ENCODE results near the gene LCT. TPM values are rescaled to one million over a fixed set of nuclear protein-coding genes. Genes with fewer than 3 reads are reported as not detected.

LCT gene
- total and polyA plus RNA-seq, 9 of the 15 experiments (the other 6 are each of a cell fraction or from before 2014, with no cell fraction given) = 0.01 to 0.04 (median 0.03) TPM; not detected in 4

- TF ChIP-seq ERF (CRISPR knock-in tag; IDR thresholded peaks at IDR 0.05) (peak; percentile 81; the same call in 1 of the 2 replicates), ILK (tag; IDR thresholded peaks at IDR 0.05; ENCODE audit: borderline replicate concordance, low read depth) (no peak), MCM3 (IDR thresholded peaks at IDR 0.05) (no peak), MAFG (tag; conservative IDR thresholded peaks at IDR 0.05) (no peak), ZNF717 (CRISPR knock-in tag; IDR thresholded peaks at IDR 0.05) (no peak), PHTF2 (CRISPR knock-in tag; IDR thresholded peaks at IDR 0.05) (no peak), EP300 (IDR thresholded peaks at IDR 0.05; ENCODE audit: low read length) (no peak), HSF4 (CRISPR knock-in tag; IDR thresholded peaks at IDR 0.05; ENCODE audit: borderline replicate concordance) (no peak), GABPB2 (CRISPR knock-in tag; conservative IDR thresholded peaks at IDR 0.05) (no peak), SNIP1 (IDR thresholded peaks at IDR 0.05; ENCODE audit: low read depth) (no peak), SMARCA5 (IDR thresholded peaks at IDR 0.05) (no peak), ZNF583 (CRISPR knock-in tag; IDR thresholded peaks at IDR 0.05) (no peak), BHLHE40 (IDR thresholded peaks at IDR 0.05; ENCODE audit: low read length) (no peak), ATF1 (CRISPR knock-in tag; IDR thresholded peaks at IDR 0.05) (peak; percentile 32; the same call in 1 of the 2 replicates), ATF1 (tag; IDR thresholded peaks at IDR 0.05) (peak; percentile 96), ZNF143 (CRISPR knock-in tag; IDR thresholded peaks at IDR 0.05) (peak; percentile 92), ESRRA (IDR thresholded peaks at IDR 0.05; ENCODE audit: borderline replicate concordance, low read depth) (peak; percentile 45; the same call in 1 of the 2 replicates), ZNF134 (CRISPR knock-in tag; conservative IDR thresholded peaks at IDR 0.05) (no peak), SRSF7 (optimal IDR thresholded peaks at IDR 0.05; ENCODE audit: low read depth, low read length) (no peak), RFX7 (CRISPR knock-in tag; IDR thresholded peaks at IDR 0.05) (no peak), NR1H2 (CRISPR knock-in tag; IDR thresholded peaks at IDR 0.05) (no peak), NEUROD1 (IDR thresholded peaks at IDR 0.05; ENCODE audit: borderline replicate concordance, low read depth, low read length, partially characterized antibody) (peak; percentile 20), IFI16 (CRISPR knock-in tag; IDR thresholded peaks at IDR 0.05) (no peak), NBN (IDR thresholded peaks at IDR 0.05; ENCODE audit: low read depth) (no peak; the same call in 1 of the 2 replicates), CREBBP (IDR thresholded peaks at IDR 0.05; ENCODE audit: low read depth, low read length) (no peak)
- TF ChIP-seq, protein P1, sequence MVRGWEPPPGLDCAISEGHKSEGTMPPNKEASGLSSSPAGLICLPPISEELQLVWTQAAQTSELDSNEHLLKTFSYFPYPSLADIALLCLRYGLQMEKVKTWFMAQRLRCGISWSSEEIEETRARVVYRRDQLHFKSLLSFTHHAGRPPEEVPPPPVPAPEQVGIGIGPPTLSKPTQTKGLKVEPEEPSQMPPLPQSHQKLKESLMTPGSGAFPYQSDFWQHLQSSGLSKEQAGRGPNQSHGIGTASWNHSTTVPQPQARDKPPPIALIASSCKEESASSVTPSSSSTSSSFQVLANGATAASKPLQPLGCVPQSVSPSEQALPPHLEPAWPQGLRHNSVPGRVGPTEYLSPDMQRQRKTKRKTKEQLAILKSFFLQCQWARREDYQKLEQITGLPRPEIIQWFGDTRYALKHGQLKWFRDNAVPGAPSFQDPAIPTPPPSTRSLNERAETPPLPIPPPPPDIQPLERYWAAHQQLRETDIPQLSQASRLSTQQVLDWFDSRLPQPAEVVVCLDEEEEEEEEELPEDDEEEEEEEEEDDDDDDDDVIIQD (CRISPR knock-in tag; IDR thresholded peaks at IDR 0.05) = no peak
Observed at GRCh38 chr2:135741395-135742324, 95.3 kb downstream of the LCT start, which contains the start of gene UBXN4 (continued).

Data from K562 (cell line).